Suprapubic skin (tissue), 3 donors: ENCODE results near the gene PITRM1.

Source experiments
- CTCF ChIP-seq, 2 donors: fragments of 200-600 bp in 1 of 2; fragments of 450-650 bp in 1 of 2; sonication (generic) in 1 of 2; IDR thresholded peaks; one replicate each; pipeline ENCODE4 v1.5.1; 2016 to 2019; ENCODE audit warnings: antibody characterized with exemption in 2 of 2, mild to moderate bottlenecking in 1 of 2, moderate library complexity in 1 of 2
- POLR2A ChIP-seq, 2 donors: fragments of 450-650 bp; IDR thresholded peaks; one replicate each; pipeline ENCODE4 v1.6.1; 2017; ENCODE audit warnings: antibody characterized with exemption in 2 of 2, mild to moderate bottlenecking in 2 of 2, moderate library complexity in 2 of 2

DNA sequence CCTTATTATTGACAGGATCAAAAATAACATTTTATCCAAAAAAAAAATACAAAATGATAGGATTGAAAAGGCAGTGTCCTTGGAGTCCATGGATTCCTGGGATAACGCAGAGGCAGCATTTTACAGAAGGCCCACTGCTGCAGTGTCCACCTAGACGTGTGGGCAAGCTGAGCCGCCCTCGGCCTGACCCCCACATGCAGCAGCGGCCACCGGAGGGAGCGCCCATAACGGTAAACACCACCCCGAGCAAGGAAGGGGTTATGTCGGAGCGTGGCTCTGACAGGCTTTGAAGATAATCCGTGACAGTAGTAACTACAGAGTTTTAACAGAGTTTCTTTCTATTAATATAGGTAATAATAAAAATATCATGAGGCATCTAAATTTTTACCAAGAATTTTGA lies 45.3 kb upstream of the PITRM1 start:
- TF ChIP-seq CTCF (IDR thresholded peaks at IDR 0.05) (no peak), POLR2A (IDR thresholded peaks at IDR 0.05) (no peak)
